Measurements from ENCODE around the gene PHPT1.
"Not testable (repeated sequence)": the region's sequence is repeated elsewhere in the genome, so short reads cannot be mapped to it uniquely, and the experiment has no call there.

Gene PHPT1

GRCh38 chr9:136881691-136882108, 32.5 kb downstream of the PHPT1 start:
- in situ Hi-C loops (cut with HindIII; ENCODE audit: low sequenced_read_pairs) = no loop called here

- in situ Hi-C loops (cut with HindIII; ENCODE audit: low sequenced_read_pairs) = no loop called here
Measured at GRCh38 chr9:136882109-136882946, 33.1 kb downstream of the PHPT1 start.

- in situ Hi-C loops (cut with HindIII; ENCODE audit: low sequenced_read_pairs) = not testable (repeated sequence)
Measured at GRCh38 chr9:136882947-136883283, 33.7 kb downstream of the PHPT1 start.

- in situ Hi-C loops (cut with HindIII; ENCODE audit: low sequenced_read_pairs) = not testable (repeated sequence)
Measured at GRCh38 chr9:136883670-136884069, 34.5 kb downstream of the PHPT1 start.

GRCh38 chr9:136885950-136886578, 36.9 kb downstream of the PHPT1 start, which contains the start of gene TRAF2:
Gene TRAF2, plus strand, starts transcription at chr9:136886516. Its CDS starts 12,225 bp downstream, at chr9:136898741.
- in situ Hi-C loops (cut with HindIII; ENCODE audit: low sequenced_read_pairs) = loop anchor here (5.0 kb wide), 1 partner anchor 41 kb away; no protein-coding TSS in a partner anchor

- in situ Hi-C loops (cut with HindIII; ENCODE audit: low sequenced_read_pairs) = loop anchor here (5.0 kb wide), 1 partner anchor 40 kb away; no protein-coding TSS in a partner anchor
Measured at GRCh38 chr9:136886610-136887597, 37.7 kb downstream of the PHPT1 start.

GRCh38 chr9:136888454-136888853, 39.2 kb downstream of the PHPT1 start:
- in situ Hi-C loops (cut with HindIII; ENCODE audit: low sequenced_read_pairs) = loop anchor here (5.0 kb wide), 1 partner anchor 39 kb away; no protein-coding TSS in a partner anchor

- in situ Hi-C loops (cut with HindIII; ENCODE audit: low sequenced_read_pairs) = loop anchor here (5.0 kb wide), 1 partner anchor 37 kb away; no protein-coding TSS in a partner anchor
Measured at GRCh38 chr9:136889858-136890257, 40.6 kb downstream of the PHPT1 start.

GRCh38 chr9:136890661-136891060, 41.5 kb downstream of the PHPT1 start:
- in situ Hi-C loops (cut with HindIII; ENCODE audit: low sequenced_read_pairs) = no loop called here

GRCh38 chr9:136896027-136896426, 46.8 kb downstream of the PHPT1 start:
- in situ Hi-C loops (cut with HindIII; ENCODE audit: low sequenced_read_pairs) = no loop called here

GRCh38 chr9:136898483-136899100, 49.4 kb downstream of the PHPT1 start:
- in situ Hi-C loops (cut with HindIII; ENCODE audit: low sequenced_read_pairs) = no loop called here

GRCh38 chr9:136899196-136899595, 50.0 kb downstream of the PHPT1 start:
- in situ Hi-C loops (cut with HindIII; ENCODE audit: low sequenced_read_pairs) = no loop called here

- in situ Hi-C loops (cut with HindIII; ENCODE audit: low sequenced_read_pairs) = no loop called here
Measured at GRCh38 chr9:136900556-136900955, 51.3 kb downstream of the PHPT1 start.
